PC-3 (cell line): ENCODE measurements around the gene C1orf116. TPM values are rescaled to one million over a fixed set of nuclear protein-coding genes. Genes with fewer than 3 reads are reported as not detected.

ENCODE experiments used
- ATAC-seq: fragments of 200-7000 bp; cut with Tn5 transposase; 2 replicates; pipeline ENCODE4 v1.9.1; 2020; ENCODE audit warnings: mild to moderate bottlenecking, moderate library complexity
- BruUV-seq: library from RNA; stranded (reverse); fragments of 400-500 nt; replicated peaks from 2 replicates; lab custom pipeline; 2021; lab: Mats Ljungman, UMichigan
- CTCF ChIA-PET: fragments of 300-600 bp; sonication (Branson Sonifier 250); formaldehyde crosslinking; loops from one replicate; lab custom pipeline; 2022; ENCODE audit warnings: antibody characterized with exemption; lab: Charles Lee
- POLR2A ChIA-PET: fragments of 300-600 bp; sonication (Branson Sonifier 250); formaldehyde crosslinking; loops from one replicate; lab custom pipeline; 2022; ENCODE audit warnings: antibody characterized with exemption; ENCODE audit not compliant: unreplicated experiment; lab: Charles Lee
- DNase-seq: peaks from one replicate; pipeline ENCODE4 v3.0.0-alpha.2; 2015
- H2AFZ ChIP-seq: fragments of 300-600 bp; sonication (generic); 2 replicates; pipeline ENCODE4 v1.6.0; 2016; ENCODE audit warnings: antibody characterized with exemption, low read length
- H3F3A ChIP-seq: fragments of 300-600 bp; sonication (generic); one replicate; pipeline ENCODE4 v1.6.0; 2017; ENCODE audit warnings: antibody characterized with exemption, low read length, control low read depth, mild to moderate bottlenecking; ENCODE audit not compliant: unreplicated experiment
- H3K27ac ChIP-seq: fragments of 300-600 bp; sonication (generic); 2 replicates; pipeline ENCODE4 v1.5.1; 2016; ENCODE audit warnings: mild to moderate bottlenecking, low read length
- H3K27me3 ChIP-seq: fragments of 300-600 bp; sonication (generic); 2 replicates; pipeline ENCODE4 v1.6.1; 2016; ENCODE audit warnings: low read length, mixed read lengths
- H3K36me3 ChIP-seq: fragments of 300-600 bp; sonication (generic); 2 replicates; pipeline ENCODE4 v1.6.1; 2016; ENCODE audit warnings: low read depth, mixed run types, low read length, mixed read lengths
- H3K4me1 ChIP-seq: fragments of 300-600 bp; sonication (generic); 2 replicates; pipeline ENCODE4 v1.5.1; 2016; ENCODE audit warnings: low read length; ENCODE audit not compliant: insufficient read depth
- H3K4me2 ChIP-seq: fragments of 300-600 bp; sonication (generic); 2 replicates; pipeline ENCODE4 v1.6.0; 2016; ENCODE audit warnings: low read length
- H3K4me3 ChIP-seq: fragments of 300-600 bp; sonication (generic); 2 replicates; pipeline ENCODE4 v1.5.1; 2016; ENCODE audit warnings: mild to moderate bottlenecking, low read length, mixed read lengths
- H3K79me2 ChIP-seq: fragments of 300-600 bp; sonication (generic); 2 replicates; pipeline ENCODE4 v1.6.1; 2017; ENCODE audit warnings: low read length, mixed read lengths
- H3K9ac ChIP-seq: fragments of 300-600 bp; sonication (generic); 2 replicates; pipeline ENCODE4 v1.6.0; 2016; ENCODE audit warnings: mild to moderate bottlenecking, low read length
- H3K9me2 ChIP-seq: fragments of 300-600 bp; sonication (generic); replicated peaks from 2 replicates; pipeline ENCODE4 v1.6.1; 2016; ENCODE audit warnings: mixed run types, low read length, mixed read lengths
- H3K9me3 ChIP-seq: fragments of 300-600 bp; sonication (generic); 2 replicates; pipeline ENCODE4 v1.6.1; 2016; ENCODE audit warnings: low read length, mixed read lengths
- H4K20me1 ChIP-seq: fragments of 300-600 bp; sonication (generic); 2 replicates; pipeline ENCODE4 v1.6.1; 2016; ENCODE audit warnings: low read length, mixed read lengths
- CTCF ChIP-seq: fragments of 300-600 bp; sonication (generic); conservative IDR thresholded peaks from 2 replicates; pipeline ENCODE4 v1.5.1; 2017; ENCODE audit warnings: antibody characterized with exemption, low read depth, mild to moderate bottlenecking, low read length
- EZH2 ChIP-seq: fragments of 300-600 bp; sonication (generic); IDR thresholded peaks from one replicate; pipeline ENCODE4 v1.6.1; 2017; ENCODE audit warnings: antibody characterized with exemption, mild to moderate bottlenecking, low read length; ENCODE audit not compliant: unreplicated experiment
- EZH2phosphoT487 ChIP-seq: fragments of 300-600 bp; sonication (generic); IDR thresholded peaks from 2 replicates; pipeline ENCODE4 v1.6.1; 2018; ENCODE audit warnings: mild to moderate bottlenecking, antibody characterized with exemption, low read length, borderline replicate concordance
- intact Hi-C: fragments of 100-400 bp; cut with micrococcal nuclease; formaldehyde crosslinking; loops from 2 replicates; pipeline ENCODE4 v1.9.0; 2023
- total RNA-seq: library from RNA; depleted of rRNA; stranded (reverse); fragments of >200 nt; gene quantifications from 2 replicates; pipeline ENCODE4 v1.2.3, GENCODE V29; 2014

C1orf116 gene
- total RNA-seq, 1 experiment from 2014 or later: 34.9 TPM

GRCh38 chr1:207009182-207009850, 23.2 kb downstream of the C1orf116 start:
- Histone ChIP-seq H3K4me3 (no peak overlapping the region), H3K9ac (no peak overlapping the region), H3K36me3 (no peaks in the 10 kb centered on the region), H3K4me1 (peaks cover 44% of the 10 kb centered on the region), H3K4me2 (no peak overlapping the region), H3K27me3 (no peaks in the 10 kb centered on the region), H4K20me1 (no peaks in the 10 kb centered on the region), H3K9me3 (peaks cover 6% of the 10 kb centered on the region; the same call in 1 of the 2 replicates), H2AFZ (no peak overlapping the region), H3K79me2 (no peaks in the 10 kb centered on the region), H3K9me2 (no peaks in the 10 kb centered on the region), H3F3A (peaks cover 18% of the 10 kb centered on the region), H3K27ac (0 out of 2 replicates have a peak overlapping the region, but pooled peaks have one; percentile 92)
- CTCF ChIA-PET: no interaction called here
- TF ChIP-seq EZH2phosphoT487: no peak
- no peak for TF ChIP-seq EZH2
- TF ChIP-seq CTCF: no peak
- ATAC-seq (no peak), DNase-seq (no peak)
- no TSS peak for BruUV-seq
- POLR2A ChIA-PET: interaction anchor here (0.7 kb wide), 1 partner anchor 9 kb away, joined by 5 read pairs; no protein-coding TSS in a partner anchor
- intact Hi-C loops: no loop called here

- Histone ChIP-seq H3K79me2 (no peaks in the 10 kb centered on the region), H3K27ac (peak overlapping the region; percentile 92), H3K9me3 (peaks cover 6% of the 10 kb centered on the region; the same call in 1 of the 2 replicates), H3K9ac (peak overlapping the region; percentile 81), H3K4me2 (peak overlapping the region; percentile 63), H3F3A (peaks cover 19% of the 10 kb centered on the region), H3K4me3 (peak overlapping the region; percentile 2; the same call in 1 of the 2 replicates), H3K27me3 (no peaks in the 10 kb centered on the region), H3K9me2 (no peaks in the 10 kb centered on the region), H4K20me1 (no peaks in the 10 kb centered on the region), H2AFZ (0 out of 2 replicates have a peak overlapping the region, but pooled peaks have one; percentile 0), H3K4me1 (peaks cover 62% of the 10 kb centered on the region), H3K36me3 (no peaks in the 10 kb centered on the region)
- intact Hi-C loops: loop anchor here (1.0 kb wide), 3 partner anchors 13 to 44 kb away; partner anchors contain the start of gene YOD1
- ChIA-PET CTCF (interaction anchor here (0.6 to 2.6 kb wide), 6 partner anchors 14 to 95 kb away, joined by 3 to 9 read pairs (median 8); no protein-coding TSS in a partner anchor), POLR2A (interaction anchor here (0.6 to 4.8 kb wide), 8 partner anchors 11 to 314 kb away, joined by 3 to 52 read pairs (median 6); partner anchors contain the start of genes C1orf116 and PFKFB2)
- DNase-seq (peak; percentile 100), ATAC-seq (peak; percentile 74)
- TF ChIP-seq EZH2: no peak
- TF ChIP-seq CTCF: no peak
- BruUV-seq: TSS peak; percentile 56
These were observed 25.1 kb downstream of the C1orf116 start for GRCh38 chr1:207007352-207008033.
